Kidney (tissue), 14 donors: ENCODE measurements around the gene SPOCK1. TPM values are rescaled to one million over a fixed set of nuclear protein-coding genes. Genes with fewer than 3 reads are reported as not detected.

Source experiments
- DNase-seq, 5 donors: peaks; one replicate each; pipeline ENCODE4 v3.0.0-alpha.2; 2013 to 2020
- FAIRE-seq: peaks from 2 replicates; lab custom pipeline; 2012; peaks lifted over from hg19 to GRCh38; lab: Jason Lieb, UNC
- H3K27ac ChIP-seq, 2 donors: one replicate each; pipeline ENCODE4 v1.7.0; 2013; ENCODE audit warnings: low read depth in 2 of 2, low read length in 2 of 2, inconsistent platforms in 1 of 2
- H3K27me3 ChIP-seq: one replicate; pipeline ENCODE4 v1.7.1; 2013; ENCODE audit warnings: low read length, inconsistent platforms; ENCODE audit not compliant: control insufficient read depth, insufficient read depth
- H3K36me3 ChIP-seq, 3 donors: one replicate each; pipeline versions ENCODE4 v1.7.0 to v1.7.1; 2013; ENCODE audit warnings: low read length in 3 of 3, control low read depth in 1 of 3, inconsistent platforms in 1 of 3; ENCODE audit not compliant: insufficient read depth in 3 of 3, control insufficient read depth in 2 of 3
- H3K4me1 ChIP-seq, 3 donors: one replicate each; pipeline versions ENCODE4 v1.7.0 to v1.7.1; 2013; ENCODE audit warnings: low read length in 3 of 3, inconsistent platforms in 1 of 3, low read depth in 1 of 3; ENCODE audit not compliant: control insufficient read depth in 2 of 3, insufficient read depth in 2 of 3
- H3K4me3 ChIP-seq, 3 donors: one replicate each; pipeline versions ENCODE4 v1.7.0 to v1.8.1; 2013; ENCODE audit warnings: low read length in 3 of 3, control low read depth in 1 of 3, inconsistent platforms in 1 of 3
- H3K9ac ChIP-seq, 3 donors: one replicate each; pipeline versions ENCODE4 v1.7.0 to v1.7.1; 2013; ENCODE audit warnings: low read length in 3 of 3, control low read depth in 1 of 3, inconsistent platforms in 1 of 3
- H3K9me3 ChIP-seq, 3 donors: one replicate each; pipeline versions ENCODE4 v1.7.0 to v1.7.1; 2013; ENCODE audit warnings: low read length in 3 of 3, control low read depth in 1 of 3, inconsistent platforms in 1 of 3; ENCODE audit not compliant: control insufficient read depth in 2 of 3, insufficient read depth in 1 of 3
- intact Hi-C: fragments of 100-400 bp; cut with DNase I; formaldehyde crosslinking; loops from one replicate; pipeline ENCODE4 v1.11.1; 2022
- polyA plus RNA-seq: library from polyadenylated mRNA; stranded (reverse); fragments of 350-450 nt; fragmentation: Illumina TruSeq; extraction: RNeasy Lipid Tissue Mini Kit (QIAGEN cat#74804); gene quantifications from one replicate; pipeline ENCODE4 v1.2.3, GENCODE V29; 2014; ENCODE audit warnings: low read depth, low replicate concordance; ENCODE audit not compliant: insufficient read depth
- total RNA-seq: library from RNA; stranded (reverse); fragmentation: NEBNext Ultra II Directional; extraction: Animal tissue kit (Norgen Biotek cat#: 25700); gene quantifications from one replicate; pipeline ENCODE4 v1.2.1, GENCODE V29; 2021
- TF ChIP-seq, protein P1 (sequence below): IDR thresholded peaks from 3 replicates; pipeline ENCODE4 v1.5.1; 2012; ENCODE audit warnings: mild to moderate bottlenecking, moderate library complexity, borderline replicate concordance; ENCODE audit not compliant: insufficient read depth; ENCODE audit errors: extremely low read depth
- donor health status: control.
- donor health status: control.
- donor health status: control.
- donor health status: control.
- donor health status: control.
- donor health status: DM: yes; HTN: yes; CAD: no.
- donor health status: Normal renal cell carcinoma (clear cell type).

SPOCK1 gene
- total and polyA plus RNA-seq, 2 donors from 2014 or later, result 15.7 to 32.8 TPM

DNA sequence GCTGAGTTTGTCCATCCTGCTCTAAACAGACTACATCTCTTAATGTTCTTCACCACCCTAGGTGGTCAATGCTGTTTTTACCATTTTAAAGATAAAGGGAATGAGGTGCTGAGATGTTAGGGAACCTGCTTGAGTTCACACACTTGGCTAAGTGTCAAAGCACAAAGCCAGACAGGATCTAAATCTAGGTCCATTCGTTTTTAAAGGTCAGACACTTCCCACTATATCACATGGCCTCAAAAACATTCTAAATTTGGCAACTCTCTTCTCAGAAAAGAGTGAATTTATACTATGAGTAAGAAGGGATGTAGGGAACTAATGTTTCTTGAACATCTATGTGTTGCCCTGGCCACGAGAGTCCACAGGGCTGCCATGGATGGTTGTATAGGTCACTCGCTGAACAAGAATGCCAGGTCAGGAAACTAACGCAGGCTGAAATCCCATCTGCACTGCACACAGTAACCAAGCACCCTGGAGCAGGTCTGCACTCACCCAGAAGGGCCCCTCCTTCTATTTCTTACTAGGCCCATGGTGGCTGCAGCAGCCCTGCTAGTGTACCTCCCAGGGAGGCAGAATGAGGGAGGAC lies 213.0 kb downstream of the SPOCK1 start:
- H3K27ac ChIP-seq, result no peak overlapping the region
- no peaks in the 10 kb centered on the region for H3K27me3 ChIP-seq
- no peaks in the 10 kb centered on the region for H3K9me3 ChIP-seq
- intact Hi-C loops, result no loop called here
- no peaks in the 10 kb centered on the region for H3K4me1 ChIP-seq
- no peaks in the 10 kb centered on the region for H3K36me3 ChIP-seq
- no peak for DNase-seq
- H3K4me3 ChIP-seq, result no peak overlapping the region
- H3K9ac ChIP-seq, result no peak overlapping the region
- FAIRE-seq, result no peak
- TF ChIP-seq, protein P1, sequence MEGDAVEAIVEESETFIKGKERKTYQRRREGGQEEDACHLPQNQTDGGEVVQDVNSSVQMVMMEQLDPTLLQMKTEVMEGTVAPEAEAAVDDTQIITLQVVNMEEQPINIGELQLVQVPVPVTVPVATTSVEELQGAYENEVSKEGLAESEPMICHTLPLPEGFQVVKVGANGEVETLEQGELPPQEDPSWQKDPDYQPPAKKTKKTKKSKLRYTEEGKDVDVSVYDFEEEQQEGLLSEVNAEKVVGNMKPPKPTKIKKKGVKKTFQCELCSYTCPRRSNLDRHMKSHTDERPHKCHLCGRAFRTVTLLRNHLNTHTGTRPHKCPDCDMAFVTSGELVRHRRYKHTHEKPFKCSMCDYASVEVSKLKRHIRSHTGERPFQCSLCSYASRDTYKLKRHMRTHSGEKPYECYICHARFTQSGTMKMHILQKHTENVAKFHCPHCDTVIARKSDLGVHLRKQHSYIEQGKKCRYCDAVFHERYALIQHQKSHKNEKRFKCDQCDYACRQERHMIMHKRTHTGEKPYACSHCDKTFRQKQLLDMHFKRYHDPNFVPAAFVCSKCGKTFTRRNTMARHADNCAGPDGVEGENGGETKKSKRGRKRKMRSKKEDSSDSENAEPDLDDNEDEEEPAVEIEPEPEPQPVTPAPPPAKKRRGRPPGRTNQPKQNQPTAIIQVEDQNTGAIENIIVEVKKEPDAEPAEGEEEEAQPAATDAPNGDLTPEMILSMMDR, result no peak

DNA sequence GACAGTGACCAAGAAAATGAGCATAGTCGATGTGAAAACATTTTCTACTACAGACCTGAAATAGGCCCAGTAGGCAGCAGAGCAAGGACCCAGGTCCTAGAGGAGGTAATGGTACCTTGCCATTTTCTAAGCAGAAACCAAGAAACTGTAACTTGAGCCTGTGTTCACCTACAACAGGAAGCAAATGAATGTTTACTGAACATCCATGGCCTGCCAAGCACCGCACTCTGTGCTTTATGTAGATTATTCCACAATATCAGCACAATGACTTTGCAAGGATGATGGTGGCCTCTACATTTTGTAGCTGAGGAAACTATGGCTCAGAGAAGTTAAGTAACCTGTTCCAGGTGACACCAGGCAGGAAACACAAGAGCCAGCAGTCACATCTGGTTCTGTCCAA lies 215.3 kb downstream of the SPOCK1 start:
- intact Hi-C loops, result no loop called here
- TF ChIP-seq, protein P1, result no peak
- Histone ChIP-seq H3K4me3 (no peak overlapping the region), H3K27ac (no peak overlapping the region), H3K9me3 (no peaks in the 10 kb centered on the region), H3K4me1 (no peaks in the 10 kb centered on the region), H3K36me3 (no peaks in the 10 kb centered on the region), H3K9ac (no peak overlapping the region), H3K27me3 (no peaks in the 10 kb centered on the region)
- no peak for FAIRE-seq
- no peak for DNase-seq

DNA sequence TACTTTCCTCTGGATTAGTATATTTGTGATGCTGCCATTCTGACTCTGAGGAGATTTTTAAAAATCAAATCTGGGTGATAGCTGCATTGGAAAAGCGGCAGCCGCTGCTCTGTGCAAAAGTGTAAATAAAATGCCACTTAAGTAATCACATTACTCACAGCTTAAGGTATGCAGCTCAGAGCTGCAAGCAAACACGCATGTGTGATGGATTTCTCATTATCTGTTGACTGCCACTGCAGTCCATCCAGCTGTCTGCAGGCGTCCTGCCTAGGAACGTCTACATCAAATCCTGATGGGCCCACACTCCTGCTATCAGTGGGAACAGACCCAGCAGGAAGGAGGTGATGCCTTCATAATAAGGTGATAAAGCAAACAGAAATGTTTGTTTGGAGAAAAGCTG lies 216.9 kb downstream of the SPOCK1 start:
- Histone ChIP-seq H3K27me3 (no peaks in the 10 kb centered on the region), H3K4me1 (no peaks in the 10 kb centered on the region), H3K4me3 (no peak overlapping the region), H3K36me3 (no peaks in the 10 kb centered on the region), H3K27ac (no peak overlapping the region), H3K9ac (no peak overlapping the region), H3K9me3 (no peaks in the 10 kb centered on the region)
- intact Hi-C loops, result no loop called here
- FAIRE-seq, result no peak
- no peak for DNase-seq
- TF ChIP-seq, protein P1, result no peak

DNA sequence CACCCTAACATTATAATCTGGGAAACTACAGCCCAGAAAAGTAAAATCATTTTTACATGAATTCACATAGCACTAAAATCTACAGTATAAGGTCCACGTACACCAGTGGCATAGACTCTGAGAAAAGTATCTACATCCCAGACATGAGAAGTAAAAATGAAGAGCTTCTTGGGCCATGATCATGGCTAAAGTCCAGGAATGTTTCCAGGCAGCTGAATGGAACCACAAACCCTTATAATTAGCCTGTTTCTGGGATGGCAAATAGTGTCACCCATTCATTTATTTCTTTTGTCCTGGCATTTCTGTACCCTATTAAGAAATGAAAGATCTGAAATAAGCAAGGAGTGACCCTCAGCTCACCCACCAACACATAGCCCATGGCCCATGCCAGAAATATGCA lies 217.9 kb downstream of the SPOCK1 start:
- Histone ChIP-seq H3K4me3 (no peak overlapping the region), H3K27me3 (no peaks in the 10 kb centered on the region), H3K9me3 (no peaks in the 10 kb centered on the region), H3K36me3 (no peaks in the 10 kb centered on the region), H3K27ac (no peak overlapping the region), H3K4me1 (no peaks in the 10 kb centered on the region), H3K9ac (no peak overlapping the region)
- intact Hi-C loops, result no loop called here
- TF ChIP-seq, protein P1, result no peak
- FAIRE-seq (no peak), DNase-seq (no peak)
